Measurements from ENCODE around the gene GFER.

The GFER gene

GRCh38 chr16:1975432-1976215, 8.4 kb upstream of the GFER start:
- no peak for DNase-seq

GRCh38 chr16:1976216-1976520, 7.8 kb upstream of the GFER start:
- no peak for DNase-seq

GRCh38 chr16:1976951-1977874, 6.8 kb upstream of the GFER start:
- no peak for DNase-seq

GRCh38 chr16:1977875-1978268, 6.1 kb upstream of the GFER start:
- no peak for DNase-seq

- no peak for DNase-seq
Measured at GRCh38 chr16:1978476-1979120, 5.4 kb upstream of the GFER start.

GRCh38 chr16:1979271-1980029, 4.5 kb upstream of the GFER start:
- no peak for DNase-seq

GRCh38 chr16:1980030-1980769, 3.8 kb upstream of the GFER start:
- no peak for DNase-seq

- DNase-seq = no peak
Measured at GRCh38 chr16:1980770-1981087, 3.3 kb upstream of the GFER start.

- DNase-seq = no peak
Measured at GRCh38 chr16:1981398-1981836, 2.6 kb upstream of the GFER start, which contains the start of gene NOXO1. Gene NOXO1, minus strand, starts transcription at chr16:1981469. Its CDS starts 290 bp downstream, at chr16:1981179.

- no peak for DNase-seq
Measured at GRCh38 chr16:1982013-1982433, 2.0 kb upstream of the GFER start.

- DNase-seq = no peak
Measured at GRCh38 chr16:1982991-1983543, 926 bp upstream of the GFER start.

GRCh38 chr16:1984347-1985225, 593 bp downstream of the GFER start:
- DNase-seq = peak; percentile 37

- no peak for DNase-seq
Measured at GRCh38 chr16:1985466-1986150, 1.6 kb downstream of the GFER start.

GRCh38 chr16:1987198-1987597, 3.2 kb downstream of the GFER start:
- no peak for DNase-seq

GRCh38 chr16:1989209-1990100, 5.5 kb downstream of the GFER start, which contains the start of gene SYNGR3:
Gene SYNGR3, plus strand, starts transcription at chr16:1989970. Its CDS starts 133 bp downstream, at chr16:1990103.
- peak; percentile 38 for DNase-seq

- DNase-seq = no peak
Measured at GRCh38 chr16:1990101-1990350, 6.0 kb downstream of the GFER start.

- DNase-seq = no peak
Measured at GRCh38 chr16:1990351-1991134, 6.5 kb downstream of the GFER start.

- no peak for DNase-seq
Measured at GRCh38 chr16:1991135-1991551, 7.2 kb downstream of the GFER start.

Measured in EL (cell line).